Panc1 (cell line): ENCODE measurements around the gene IPO8. TPM values are rescaled to one million over a fixed set of nuclear protein-coding genes. Genes with fewer than 3 reads are reported as not detected.

ENCODE experiments used
- ATAC-seq: fragments of 200-7000 bp; cut with Tn5 transposase; 2 replicates; pipeline ENCODE4 v1.9.1; 2020; ENCODE audit warnings: mild to moderate bottlenecking, moderate library complexity
- BruUV-seq: library from RNA; stranded (reverse); fragments of 400-500 nt; replicated peaks from 2 replicates; lab custom pipeline; 2021; lab: Mats Ljungman, UMichigan
- CTCF ChIA-PET: fragments of 300-600 bp; sonication (Branson Sonifier 250); formaldehyde crosslinking; loops from one replicate; lab custom pipeline; 2022; ENCODE audit warnings: antibody characterized with exemption; lab: Charles Lee
- POLR2A ChIA-PET: fragments of 300-600 bp; sonication (Branson Sonifier 250); formaldehyde crosslinking; loops from one replicate; lab custom pipeline; 2022; ENCODE audit warnings: antibody characterized with exemption; lab: Charles Lee
- DNase-seq: peaks from one replicate; pipeline ENCODE4 v3.0.0-alpha.2; 2010; ENCODE audit warnings: low read depth, low spot score
- H3K27ac ChIP-seq: 2 replicates; pipeline ENCODE4 v1.5.1; 2011; ENCODE audit warnings: mild to moderate bottlenecking, low read length, inconsistent platforms
- H3K27me3 ChIP-seq: fragments of 200-500 bp; sonication (Bioruptor generic); 2 replicates; pipeline ENCODE4 v1.6.0; 2014; ENCODE audit warnings: low read length, inconsistent platforms; ENCODE audit not compliant: control insufficient read depth, insufficient read depth
- H3K36me3 ChIP-seq: fragments of 200-500 bp; sonication (Bioruptor generic); 2 replicates; pipeline ENCODE4 v1.5.1; 2014; ENCODE audit warnings: inconsistent platforms, mild to moderate bottlenecking, low read length, moderate library complexity; ENCODE audit not compliant: control insufficient read depth, insufficient read depth
- H3K4me1 ChIP-seq: 2 replicates; pipeline ENCODE4 v1.5.1; 2011; ENCODE audit warnings: inconsistent platforms, mild to moderate bottlenecking, low read length, moderate library complexity; ENCODE audit not compliant: control insufficient read depth, insufficient read depth
- H3K4me3 ChIP-seq, 2 experiments: 2 replicates each; pipeline ENCODE4 v1.5.1; 2011 to 2012; ENCODE audit warnings: low read depth in 2 of 2, low read length in 2 of 2, mild to moderate bottlenecking in 2 of 2, inconsistent platforms in 1 of 2, moderate library complexity in 1 of 2
- H3K9me3 ChIP-seq: fragments of 200-500 bp; sonication (Bioruptor generic); 2 replicates; pipeline ENCODE4 v1.5.1; 2014; ENCODE audit warnings: low read depth, mild to moderate bottlenecking, inconsistent platforms, low read length, moderate library complexity; ENCODE audit not compliant: control insufficient read depth, insufficient read depth
- POLR2AphosphoS5 ChIP-seq: IDR thresholded peaks from 2 replicates; pipeline ENCODE4 v1.6.1; 2012; ENCODE audit warnings: mild to moderate bottlenecking, low read depth, low read length, moderate library complexity
- REST ChIP-seq, 2 experiments: IDR thresholded peaks; 2 replicates each; pipeline ENCODE4 v1.6.1; 2011 to 2012; ENCODE audit warnings: low read depth in 2 of 2, control low read depth in 1 of 2, low read length in 1 of 2, mild to moderate bottlenecking in 1 of 2, moderate library complexity in 1 of 2; ENCODE audit not compliant: insufficient read depth in 1 of 2
- SIN3A ChIP-seq: IDR thresholded peaks from 2 replicates; pipeline ENCODE4 v1.6.1; 2012; ENCODE audit warnings: low read depth, mild to moderate bottlenecking, low read length, moderate library complexity, borderline replicate concordance; ENCODE audit not compliant: insufficient read depth
- TCF7L2 ChIP-seq: IDR thresholded peaks from 2 replicates; pipeline ENCODE4 v1.6.1; 2011; ENCODE audit warnings: mild to moderate bottlenecking, low read depth, low read length, inconsistent platforms
- in situ Hi-C: cut with HindIII; loops from 2 replicates; pipeline ENCODE4 v1.10.0; 2016; ENCODE audit warnings: low sequenced_read_pairs, low pct_unique_long_range_greater_than_20kb
- intact Hi-C: fragments of 100-400 bp; cut with micrococcal nuclease; formaldehyde crosslinking; loops from one replicate; pipeline ENCODE4 v1.10.0; 2022; ENCODE audit not compliant: unreplicated experiment
- total RNA-seq: library from RNA; stranded (reverse); gene quantifications from one replicate; pipeline ENCODE4 v1.2.1, GENCODE V29; 2021; ENCODE audit not compliant: unreplicated experiment
- TF ChIP-seq, protein P1 (sequence below): fragments of 450-650 bp; IDR thresholded peaks from 2 replicates; pipeline ENCODE4 v1.5.1; 2017; ENCODE audit warnings: mild to moderate bottlenecking

IPO8 gene
- total RNA-seq, 1 experiment from 2014 or later = 46.6 TPM

DNA sequence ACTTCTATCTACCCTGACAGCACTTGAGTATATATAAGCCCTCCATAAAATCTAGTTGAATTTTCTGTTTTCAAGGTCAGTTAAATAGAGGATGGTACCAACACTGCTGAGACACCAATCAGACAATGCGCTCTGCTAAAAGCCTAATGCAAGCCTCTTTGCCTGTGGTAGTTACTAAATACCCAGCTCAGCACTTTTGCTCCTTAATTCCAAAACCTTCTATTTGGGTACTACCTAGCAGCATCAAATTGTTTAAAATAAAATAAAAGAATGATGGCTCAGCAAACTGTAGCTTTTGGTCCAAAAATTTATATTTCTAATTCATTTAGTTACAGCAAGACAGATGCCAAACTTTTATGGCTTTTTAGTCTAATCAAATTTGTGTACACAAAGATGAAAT, 107.9 kb downstream of the IPO8 start:
- Histone ChIP-seq H3K9me3 (no peaks in the 10 kb centered on the region), H3K36me3 (no peaks in the 10 kb centered on the region), H3K27ac (no peak overlapping the region), H3K4me3 (no peak overlapping the region), H3K4me1 (no peaks in the 10 kb centered on the region), H3K27me3 (peaks cover 3% of the 10 kb centered on the region; the same call in 1 of the 2 replicates)
- BruUV-seq = no TSS peak
- ATAC-seq (no peak), DNase-seq (no peak)
- intact Hi-C loops (no loop called here), in situ Hi-C loops (no loop called here)
- TF ChIP-seq REST (IDR thresholded peaks at IDR 0.05; ENCODE audit: insufficient read depth in 1 of 2, low read depth in 2 of 2, low read length in 1 of 2) = no peak
- no peak for TF ChIP-seq TCF7L2
- no peak for TF ChIP-seq SIN3A
- no peak for TF ChIP-seq POLR2AphosphoS5
- TF ChIP-seq, protein P1, sequence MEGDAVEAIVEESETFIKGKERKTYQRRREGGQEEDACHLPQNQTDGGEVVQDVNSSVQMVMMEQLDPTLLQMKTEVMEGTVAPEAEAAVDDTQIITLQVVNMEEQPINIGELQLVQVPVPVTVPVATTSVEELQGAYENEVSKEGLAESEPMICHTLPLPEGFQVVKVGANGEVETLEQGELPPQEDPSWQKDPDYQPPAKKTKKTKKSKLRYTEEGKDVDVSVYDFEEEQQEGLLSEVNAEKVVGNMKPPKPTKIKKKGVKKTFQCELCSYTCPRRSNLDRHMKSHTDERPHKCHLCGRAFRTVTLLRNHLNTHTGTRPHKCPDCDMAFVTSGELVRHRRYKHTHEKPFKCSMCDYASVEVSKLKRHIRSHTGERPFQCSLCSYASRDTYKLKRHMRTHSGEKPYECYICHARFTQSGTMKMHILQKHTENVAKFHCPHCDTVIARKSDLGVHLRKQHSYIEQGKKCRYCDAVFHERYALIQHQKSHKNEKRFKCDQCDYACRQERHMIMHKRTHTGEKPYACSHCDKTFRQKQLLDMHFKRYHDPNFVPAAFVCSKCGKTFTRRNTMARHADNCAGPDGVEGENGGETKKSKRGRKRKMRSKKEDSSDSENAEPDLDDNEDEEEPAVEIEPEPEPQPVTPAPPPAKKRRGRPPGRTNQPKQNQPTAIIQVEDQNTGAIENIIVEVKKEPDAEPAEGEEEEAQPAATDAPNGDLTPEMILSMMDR = no peak
- ChIA-PET CTCF (no interaction called here), POLR2A (no interaction called here)

DNA sequence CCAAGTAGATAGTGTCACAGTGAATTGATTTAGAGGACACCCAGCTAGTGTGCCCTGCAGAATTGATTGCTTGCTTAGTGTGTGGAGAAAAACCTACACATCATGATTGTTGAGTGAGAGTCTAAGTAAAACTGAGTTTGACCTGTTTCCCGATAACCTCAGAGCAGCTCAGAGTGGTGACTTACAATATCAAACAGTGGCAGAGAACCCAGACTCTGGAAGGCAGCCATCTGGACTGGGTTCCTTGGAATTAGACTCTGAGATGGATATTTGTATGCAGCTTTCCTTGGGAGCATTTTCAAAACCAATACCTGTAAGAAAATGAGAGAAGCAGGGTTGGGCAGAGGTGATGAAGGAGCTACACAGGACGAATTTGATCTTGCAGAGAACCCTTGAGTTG, 109.8 kb downstream of the IPO8 start:
- no TSS peak for BruUV-seq
- Histone ChIP-seq H3K36me3 (no peaks in the 10 kb centered on the region), H3K4me3 (no peak overlapping the region), H3K4me1 (no peaks in the 10 kb centered on the region), H3K27ac (no peak overlapping the region), H3K9me3 (no peaks in the 10 kb centered on the region), H3K27me3 (peaks cover 3% of the 10 kb centered on the region; the same call in 1 of the 2 replicates)
- intact Hi-C loops (no loop called here), in situ Hi-C loops (no loop called here)
- DNase-seq (no peak), ATAC-seq (no peak)
- POLR2A ChIA-PET = no interaction called here
- CTCF ChIA-PET = no interaction called here
- TF ChIP-seq POLR2AphosphoS5 = no peak
- TF ChIP-seq REST (IDR thresholded peaks at IDR 0.05; ENCODE audit: insufficient read depth in 1 of 2, low read depth in 2 of 2, low read length in 1 of 2) = no peak
- TF ChIP-seq, protein P1 = no peak
- TF ChIP-seq SIN3A = no peak
- no peak for TF ChIP-seq TCF7L2
